ENCODE measurements around the gene STPG1.

The STPG1 gene

DNA sequence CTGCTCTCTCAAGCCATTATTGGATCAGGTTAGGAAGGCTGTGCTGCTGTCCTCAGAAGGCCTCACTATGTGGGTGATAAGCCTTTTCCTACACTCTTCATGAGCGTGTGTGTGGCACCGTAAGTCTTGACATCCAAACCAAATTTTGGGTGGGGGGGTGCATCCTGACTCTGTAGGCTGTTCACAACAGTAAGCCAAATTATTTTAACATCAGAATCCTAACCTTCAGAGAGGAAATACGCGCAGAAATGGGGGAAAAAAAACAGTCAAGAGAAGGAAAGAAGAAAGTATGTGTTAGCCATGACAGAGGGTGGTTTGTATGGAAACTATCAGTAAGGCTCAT lies 21.0 kb downstream of the STPG1 start:
- TF ChIP-seq, protein P1, sequence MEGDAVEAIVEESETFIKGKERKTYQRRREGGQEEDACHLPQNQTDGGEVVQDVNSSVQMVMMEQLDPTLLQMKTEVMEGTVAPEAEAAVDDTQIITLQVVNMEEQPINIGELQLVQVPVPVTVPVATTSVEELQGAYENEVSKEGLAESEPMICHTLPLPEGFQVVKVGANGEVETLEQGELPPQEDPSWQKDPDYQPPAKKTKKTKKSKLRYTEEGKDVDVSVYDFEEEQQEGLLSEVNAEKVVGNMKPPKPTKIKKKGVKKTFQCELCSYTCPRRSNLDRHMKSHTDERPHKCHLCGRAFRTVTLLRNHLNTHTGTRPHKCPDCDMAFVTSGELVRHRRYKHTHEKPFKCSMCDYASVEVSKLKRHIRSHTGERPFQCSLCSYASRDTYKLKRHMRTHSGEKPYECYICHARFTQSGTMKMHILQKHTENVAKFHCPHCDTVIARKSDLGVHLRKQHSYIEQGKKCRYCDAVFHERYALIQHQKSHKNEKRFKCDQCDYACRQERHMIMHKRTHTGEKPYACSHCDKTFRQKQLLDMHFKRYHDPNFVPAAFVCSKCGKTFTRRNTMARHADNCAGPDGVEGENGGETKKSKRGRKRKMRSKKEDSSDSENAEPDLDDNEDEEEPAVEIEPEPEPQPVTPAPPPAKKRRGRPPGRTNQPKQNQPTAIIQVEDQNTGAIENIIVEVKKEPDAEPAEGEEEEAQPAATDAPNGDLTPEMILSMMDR (IDR thresholded peaks at IDR 0.05; ENCODE audit: extremely low read depth, missing control alignments) = no peak

DNA sequence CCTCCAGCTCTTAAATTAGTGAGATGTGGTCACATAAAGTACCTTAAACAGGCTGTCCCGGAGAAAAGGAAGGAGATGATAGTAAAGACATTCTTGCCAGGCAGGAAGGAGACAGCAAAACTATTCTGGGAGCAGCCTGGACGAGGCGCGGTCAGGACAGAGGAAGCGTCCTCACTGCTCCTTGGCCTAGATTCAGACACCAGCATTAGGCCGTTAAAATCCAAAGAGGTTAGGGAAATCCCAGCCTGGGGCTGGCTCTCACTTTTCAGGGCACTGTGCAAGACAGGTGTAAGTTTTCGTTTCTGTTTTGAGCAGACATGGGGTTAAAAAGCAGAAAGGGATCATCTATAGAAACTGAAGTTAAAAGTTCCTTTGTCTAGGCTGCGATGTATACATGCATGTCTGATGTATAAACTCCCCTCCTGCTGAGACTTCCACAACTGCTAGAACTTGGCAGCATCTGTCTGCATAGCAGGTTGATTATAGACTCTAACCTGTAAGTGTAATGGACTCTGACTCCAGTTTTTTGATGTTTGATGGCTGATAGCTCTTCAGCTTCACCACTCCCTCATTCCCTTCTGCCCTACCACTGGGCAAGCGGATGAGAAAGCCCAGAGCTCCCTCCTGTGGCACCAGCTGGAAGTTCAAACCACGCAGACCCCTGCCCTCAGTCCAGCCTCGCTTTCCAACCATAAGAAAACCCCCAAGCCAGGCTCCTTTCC lies 21.5 kb downstream of the STPG1 start:
- TF ChIP-seq, protein P1 (IDR thresholded peaks at IDR 0.05; ENCODE audit: extremely low read depth, missing control alignments) = peak; percentile 62
- peak; percentile 73 for DNase-seq (ENCODE audit: low spot score)

More for the DNA sequence above, 21.0 kb downstream of the STPG1 start:
- no peak for DNase-seq (ENCODE audit: low spot score)

DNA sequence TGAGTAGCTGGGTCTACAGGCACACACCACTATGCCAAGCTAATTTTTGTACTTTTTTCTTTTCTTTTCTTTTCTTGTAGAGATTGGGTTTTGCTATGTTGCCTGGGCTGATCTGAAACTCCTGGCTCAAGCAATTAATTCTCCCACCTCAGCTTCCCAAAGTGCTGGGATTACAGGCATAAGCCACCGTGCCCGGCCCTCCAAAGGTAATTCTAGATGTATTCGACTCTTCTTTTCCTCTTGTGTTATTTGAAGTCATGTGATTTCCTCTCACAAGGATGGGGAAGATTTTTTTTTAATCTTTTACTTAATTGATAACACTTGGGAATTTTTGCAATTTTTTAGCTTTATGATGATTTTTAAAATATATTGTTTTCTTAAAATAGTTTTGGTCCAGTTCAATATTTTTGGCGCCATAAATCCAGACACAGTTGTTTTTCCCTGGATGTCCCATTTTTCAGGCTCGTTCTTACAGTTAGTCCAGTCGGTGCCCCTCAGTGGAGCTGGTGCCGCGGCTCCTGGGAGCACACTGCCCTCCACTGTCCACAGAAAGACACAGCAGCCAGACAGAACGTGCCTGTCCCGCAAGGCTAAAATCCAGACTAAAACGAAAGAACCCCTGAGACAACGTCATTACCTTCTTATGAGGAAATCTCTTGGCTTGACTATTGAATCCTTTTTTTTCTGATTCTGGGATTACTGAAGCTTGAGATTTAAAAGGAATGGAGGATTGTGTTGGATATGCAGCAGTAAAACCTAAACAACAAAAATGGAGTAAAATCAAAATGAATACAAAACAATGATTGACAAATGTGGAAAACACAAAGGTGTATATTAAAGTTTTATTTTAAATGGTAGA lies 22.4 kb downstream of the STPG1 start:
- TF ChIP-seq, protein P1 (IDR thresholded peaks at IDR 0.05; ENCODE audit: extremely low read depth, missing control alignments) = peak; percentile 81
- DNase-seq (ENCODE audit: low spot score) = peak; percentile 69

DNA sequence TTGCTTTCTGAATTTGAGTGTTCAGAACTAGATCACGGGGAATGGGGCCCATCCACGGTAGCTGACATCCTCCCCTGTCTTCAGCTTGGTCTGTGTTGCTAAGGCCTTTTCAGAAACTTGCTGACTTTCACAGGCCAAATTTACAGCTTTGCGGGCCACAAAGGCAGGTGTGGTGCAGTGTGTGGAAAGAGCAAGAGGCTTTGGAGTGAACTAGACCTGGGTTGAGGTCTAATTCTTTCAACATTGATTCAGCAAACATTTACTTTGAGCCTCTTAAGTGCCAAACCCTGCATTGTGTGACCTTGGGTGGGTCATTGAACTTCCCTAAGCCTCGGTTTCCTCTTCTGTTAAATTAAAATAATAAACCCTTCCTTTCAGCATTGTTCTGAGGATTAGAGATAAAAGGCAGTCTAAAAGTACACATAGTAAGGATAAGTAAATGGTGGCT lies 24.3 kb downstream of the STPG1 start:
- TF ChIP-seq, protein P1 (IDR thresholded peaks at IDR 0.05; ENCODE audit: extremely low read depth, missing control alignments) = no peak
- no peak for DNase-seq (ENCODE audit: low spot score)

DNA sequence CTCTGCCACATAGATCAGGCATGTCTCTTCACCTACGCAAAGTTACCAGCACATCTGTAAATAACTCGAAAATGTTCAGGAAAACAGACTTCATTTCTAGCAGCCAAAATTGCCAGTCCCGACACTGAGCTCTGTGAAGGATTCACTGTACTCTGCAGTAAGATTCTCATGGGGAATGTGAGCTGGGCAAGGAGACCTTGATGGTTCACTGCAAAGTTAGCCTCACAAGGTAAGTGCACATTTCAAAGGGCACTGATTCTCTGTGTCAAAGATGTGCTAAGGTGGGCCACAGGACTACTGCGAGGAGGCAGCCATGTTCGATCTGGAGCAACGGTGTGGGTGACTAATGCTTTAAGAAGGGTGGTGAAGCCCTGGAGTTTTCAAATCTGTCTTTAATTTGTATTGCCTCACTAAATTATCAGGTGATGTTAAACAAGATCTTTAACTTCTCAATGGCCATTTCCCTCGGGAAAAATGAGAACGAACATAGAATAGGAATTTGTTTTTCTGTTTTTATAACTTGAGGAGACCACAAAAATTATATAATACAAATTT lies 25.2 kb downstream of the STPG1 start:
- TF ChIP-seq, protein P1 (IDR thresholded peaks at IDR 0.05; ENCODE audit: extremely low read depth, missing control alignments) = no peak
- no peak for DNase-seq (ENCODE audit: low spot score)

DNA sequence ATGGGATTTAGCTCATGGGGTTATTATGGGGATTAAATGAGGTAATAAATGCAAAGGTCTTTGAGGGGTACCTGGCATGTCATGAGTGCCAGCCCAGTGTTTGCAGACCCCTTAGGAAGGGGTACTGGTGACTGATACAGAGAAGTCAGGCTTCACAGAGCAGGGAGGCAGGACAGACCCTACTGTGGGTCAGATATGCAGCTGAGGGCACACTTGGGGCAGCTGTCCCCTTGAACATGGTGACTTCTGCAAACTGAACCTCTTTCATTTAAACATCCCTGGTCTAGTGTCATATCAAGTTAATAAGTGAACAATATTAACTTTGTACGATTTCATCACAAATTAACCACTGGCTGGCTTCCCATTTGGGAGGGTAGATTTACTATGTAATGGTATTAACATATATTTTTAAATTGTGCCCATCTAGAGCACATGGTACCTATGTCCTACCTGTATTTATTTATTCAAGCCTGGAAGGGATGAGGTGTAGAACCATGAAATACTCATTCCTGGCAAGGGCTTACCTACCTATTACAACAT lies 25.9 kb downstream of the STPG1 start:
- DNase-seq (ENCODE audit: low spot score) = no peak
- TF ChIP-seq, protein P1 (IDR thresholded peaks at IDR 0.05; ENCODE audit: extremely low read depth, missing control alignments) = no peak
